HG03039 (cell line): ENCODE measurements around the gene CLGN.
"Not testable (repeated sequence)": the region's sequence is repeated elsewhere in the genome, so short reads cannot be mapped to it uniquely, and the experiment has no call there.

ENCODE experiments used
- ATAC-seq: cut with Tn5 transposase; IDR thresholded peaks from one replicate; pipeline ENCODE4 v1.9.1; 2021; ENCODE audit warnings: mild to moderate bottlenecking, moderate library complexity; ENCODE audit not compliant: unreplicated experiment

The CLGN gene

GRCh38 chr4:140427106-140427918 lies at the start of gene CLGN:
Gene CLGN, minus strand, starts transcription at chr4:140427648. Its CDS starts 14,570 bp downstream, at chr4:140413078.
- peak; percentile 92 for ATAC-seq

DNA sequence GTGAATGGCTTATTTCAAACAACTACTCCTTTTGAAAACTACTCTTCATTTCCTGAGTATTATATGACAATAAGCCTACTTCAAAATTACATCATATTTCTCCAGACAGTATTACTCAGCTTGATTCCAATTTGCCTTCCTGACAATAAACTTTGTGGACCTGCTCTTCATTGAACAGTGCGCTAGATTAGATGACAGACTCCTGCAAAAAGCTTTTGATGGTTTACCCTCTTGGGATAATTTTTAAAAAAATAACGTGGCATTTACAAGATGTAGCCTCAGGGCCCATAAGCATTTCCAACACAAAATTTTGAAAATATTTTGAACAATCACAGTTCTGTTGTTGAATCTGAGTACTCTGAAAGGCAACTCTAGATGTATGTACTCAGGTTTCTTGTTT lies 44.7 kb upstream of the CLGN start:
- no peak for ATAC-seq

DNA sequence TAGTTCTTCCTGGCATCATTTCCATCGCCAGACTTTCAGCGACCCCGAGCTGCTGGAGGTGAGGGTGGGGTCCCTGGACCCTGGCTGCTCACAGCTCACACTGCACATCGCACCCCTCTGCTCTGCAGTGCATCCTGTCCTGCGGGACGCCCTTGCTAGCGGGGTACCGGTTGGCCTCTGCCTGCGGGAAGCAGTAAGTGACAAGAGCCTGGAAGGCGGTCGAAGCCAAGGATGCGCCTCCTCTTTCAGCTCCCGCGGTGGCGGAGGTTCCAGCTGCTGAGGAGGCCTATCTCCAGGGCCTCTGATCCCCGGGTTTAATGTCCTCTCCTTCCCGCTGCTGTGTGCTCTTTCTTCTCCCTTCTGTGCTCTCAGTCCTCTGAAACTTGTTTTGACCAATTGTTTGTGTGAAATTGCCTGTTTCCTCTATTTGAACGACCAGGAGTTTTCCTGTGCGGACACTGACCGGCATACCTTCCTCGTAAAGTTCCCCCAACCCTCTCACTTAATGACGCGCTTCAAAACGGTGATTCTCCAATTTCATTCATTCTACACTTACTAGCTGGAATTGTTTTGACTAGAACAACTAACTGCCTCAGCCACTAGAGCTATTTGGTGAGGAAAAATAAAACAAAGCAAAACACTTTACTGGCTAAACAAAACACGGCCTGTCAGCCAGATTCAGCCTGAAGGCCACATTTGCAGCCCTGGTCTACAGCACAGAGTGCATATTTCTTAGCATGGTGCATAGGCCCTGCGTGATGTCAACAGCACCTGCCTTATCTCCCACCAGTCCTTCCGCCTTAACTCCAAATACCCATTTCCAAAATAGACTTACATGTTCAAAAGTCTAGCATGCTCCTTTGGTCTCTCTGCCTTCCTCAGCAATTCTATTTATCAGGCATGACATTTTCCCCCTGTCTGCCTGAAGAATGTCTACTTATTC lies 42.6 kb upstream of the CLGN start:
- no peak for ATAC-seq

GRCh38 chr4:140466146-140466545 lies 38.7 kb upstream of the CLGN start:
- no peak for ATAC-seq

GRCh38 chr4:140463614-140464013 lies 36.2 kb upstream of the CLGN start:
- no peak for ATAC-seq

DNA sequence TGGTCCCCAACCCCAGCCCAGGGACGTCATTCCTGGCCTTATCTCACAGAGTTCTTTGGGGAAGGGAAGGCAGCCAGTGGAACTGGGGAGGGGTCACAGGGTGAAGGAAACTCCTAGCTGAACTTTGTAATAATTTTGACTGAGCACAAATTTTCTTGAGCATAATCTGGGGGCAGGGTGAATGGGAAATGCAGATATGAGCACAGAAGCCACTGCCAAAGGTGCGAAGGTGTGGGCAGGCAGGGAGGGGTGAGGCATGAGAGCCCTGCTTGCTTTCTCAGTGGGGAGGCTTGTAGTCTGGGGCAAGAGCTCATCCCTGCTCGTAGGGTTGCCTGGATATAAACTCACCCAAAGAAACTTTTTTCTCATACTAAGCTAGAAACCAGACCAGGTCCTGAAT lies 35.7 kb upstream of the CLGN start:
- ATAC-seq = no peak

GRCh38 chr4:140450352-140450751 lies 22.9 kb upstream of the CLGN start:
- no peak for ATAC-seq

DNA sequence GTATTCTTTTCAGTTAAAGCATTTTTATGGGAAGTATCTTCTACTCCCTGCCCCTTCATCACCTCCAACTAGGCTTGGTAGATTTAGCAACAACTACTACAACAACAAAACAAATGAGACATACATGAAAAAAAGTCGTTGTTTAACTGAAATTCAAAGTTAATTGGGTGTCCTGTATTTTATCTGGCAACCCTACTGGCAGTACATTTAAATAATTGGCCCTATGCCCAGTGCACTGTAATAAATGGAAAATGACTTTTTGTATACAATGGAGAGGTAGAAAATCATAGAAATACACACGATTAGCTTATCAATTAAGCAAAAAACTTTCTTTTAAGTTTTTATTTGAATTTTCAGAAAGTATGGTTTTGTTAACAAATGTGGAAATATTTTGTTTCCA lies 21.4 kb upstream of the CLGN start:
- no peak for ATAC-seq

- ATAC-seq = no peak
Observed at GRCh38 chr4:140448162-140448561, 20.7 kb upstream of the CLGN start.

GRCh38 chr4:140444347-140444746 lies 16.9 kb upstream of the CLGN start:
- ATAC-seq = not testable (repeated sequence)

DNA sequence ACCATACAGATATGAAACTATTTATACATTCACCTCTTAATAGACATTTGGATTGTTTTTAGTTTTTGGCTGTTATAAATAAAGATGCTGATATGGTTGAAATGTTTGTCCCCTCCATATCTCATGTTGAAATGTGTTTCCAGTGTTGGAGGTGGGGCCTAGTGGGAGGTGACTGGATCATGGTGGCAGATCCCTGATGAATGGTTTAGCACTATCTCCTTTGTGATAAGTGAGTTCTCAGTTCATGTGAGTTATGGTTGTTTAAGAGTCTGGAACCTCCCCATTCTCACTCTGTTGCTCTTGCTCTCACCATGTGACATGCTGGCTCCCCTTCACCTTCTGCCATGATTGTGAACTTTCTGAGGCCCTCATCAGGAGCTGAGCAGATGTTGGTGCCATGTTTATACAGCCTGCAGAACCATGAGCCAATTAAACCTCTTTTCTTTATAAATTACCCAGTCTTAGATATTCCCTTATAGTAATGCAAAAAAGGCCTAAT lies 12.2 kb upstream of the CLGN start:
- no peak for ATAC-seq

DNA sequence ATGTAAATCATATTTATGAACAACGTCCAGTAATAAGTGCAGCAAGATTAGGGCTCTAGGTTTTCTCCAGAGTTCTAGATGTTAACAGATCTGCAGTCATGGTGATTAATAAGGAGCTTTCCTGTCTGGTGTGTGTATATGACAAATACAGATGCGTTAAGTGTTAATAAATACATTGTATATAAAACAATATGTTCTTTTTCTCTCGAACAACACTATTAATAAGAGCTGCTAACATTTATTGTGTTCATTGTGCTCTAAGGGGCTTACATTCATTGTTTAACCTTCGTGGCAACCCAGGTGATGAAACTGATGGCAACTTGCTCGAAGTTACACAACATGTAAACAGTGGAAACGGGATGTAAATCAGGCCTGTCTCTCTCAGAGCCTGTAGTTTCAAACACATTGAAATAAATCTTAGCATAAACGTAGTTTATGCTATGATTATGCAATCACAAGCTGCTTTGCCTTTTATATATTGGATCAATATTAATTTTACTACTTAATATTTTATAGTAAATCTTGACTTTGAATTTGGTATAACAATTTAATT lies 547 bp upstream of the CLGN start:
- ATAC-seq = no peak

DNA sequence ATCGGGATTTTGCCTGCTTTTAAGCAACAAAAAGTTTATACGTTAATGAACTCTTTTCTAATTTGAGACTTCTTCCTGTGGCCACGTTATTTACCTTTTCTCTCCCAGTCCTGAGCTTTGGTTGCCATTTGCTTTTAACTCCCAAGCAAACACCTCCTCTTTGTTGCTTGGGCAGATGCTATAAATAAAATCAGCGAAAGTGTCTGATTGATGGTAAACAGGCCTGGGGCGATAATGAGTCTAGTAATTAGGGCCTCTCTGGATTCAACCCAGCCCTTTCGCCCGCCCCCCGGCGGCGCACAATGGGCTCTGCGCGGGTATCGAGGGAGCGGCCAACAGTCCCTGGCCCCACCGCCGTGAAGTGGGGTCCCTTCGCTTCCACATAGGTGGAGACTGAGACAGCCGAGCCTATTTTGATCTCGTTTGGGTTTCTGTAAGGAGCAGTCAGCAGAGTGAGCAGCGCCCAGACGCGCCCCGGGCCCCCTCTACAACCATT lies 790 bp downstream of the CLGN start:
- ATAC-seq = peak; percentile 18

DNA sequence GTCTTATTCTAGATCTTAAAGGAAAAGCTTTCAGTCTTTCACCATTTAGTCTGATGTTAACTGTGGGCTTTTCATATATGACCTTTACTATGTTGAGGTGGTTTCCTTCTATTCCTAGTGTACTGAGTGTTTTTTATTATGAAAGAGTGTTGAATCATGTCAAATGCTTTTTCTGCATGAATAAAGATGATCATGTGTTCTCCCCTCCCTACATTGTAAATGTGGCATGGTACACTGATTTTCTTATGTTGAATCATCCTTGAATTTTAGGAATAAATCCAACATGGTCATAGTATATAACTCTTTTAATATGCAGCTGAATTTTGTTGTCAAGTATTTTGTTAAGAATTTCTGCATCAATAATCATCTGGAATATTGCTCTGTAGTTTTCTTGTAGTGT lies 4.3 kb downstream of the CLGN start:
- no peak for ATAC-seq

GRCh38 chr4:140413130-140413969 lies 14.1 kb downstream of the CLGN start:
- not testable (repeated sequence) for ATAC-seq

- no peak for ATAC-seq
Observed at GRCh38 chr4:140408974-140409373, 18.5 kb downstream of the CLGN start.

- no peak for ATAC-seq
Observed at GRCh38 chr4:140406292-140406691, 21.2 kb downstream of the CLGN start.

DNA sequence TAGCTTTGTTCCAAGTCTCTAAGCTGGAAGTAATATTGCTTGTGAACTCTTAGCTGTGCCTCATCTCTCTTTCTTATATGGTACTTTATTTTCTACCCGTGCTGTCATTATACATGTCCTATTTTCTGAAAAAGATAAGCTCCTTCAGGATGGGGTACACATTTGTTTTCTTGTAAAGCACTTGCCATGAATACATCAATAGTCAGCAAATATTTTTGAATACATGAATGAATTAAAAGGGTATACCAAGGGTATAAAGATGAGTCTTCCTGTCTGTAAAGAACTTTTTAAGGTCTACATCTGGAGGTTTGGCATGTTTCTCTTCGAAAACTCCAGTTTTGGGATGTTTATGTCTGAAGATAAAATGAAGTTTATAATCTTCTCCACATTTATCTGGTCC lies 27.3 kb downstream of the CLGN start:
- ATAC-seq = no peak

DNA sequence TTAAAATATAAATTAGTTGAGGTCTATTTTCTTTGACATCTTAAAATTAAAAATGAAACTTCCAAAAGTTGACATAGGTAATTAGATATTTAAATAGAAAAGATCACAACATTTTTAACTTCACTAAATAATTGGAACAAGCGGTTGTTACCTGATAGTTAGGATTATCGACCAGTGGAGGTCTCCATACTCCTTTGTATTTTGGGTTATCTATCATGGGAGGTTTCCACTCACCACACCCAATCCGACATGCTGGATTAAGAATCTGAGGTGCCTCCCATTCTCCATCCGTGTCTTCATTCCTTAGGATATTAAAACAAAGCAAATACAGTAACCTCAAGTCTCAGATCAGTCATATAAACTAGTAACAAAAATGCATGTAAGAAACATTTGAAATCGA lies 31.8 kb downstream of the CLGN start:
- no peak for ATAC-seq

DNA sequence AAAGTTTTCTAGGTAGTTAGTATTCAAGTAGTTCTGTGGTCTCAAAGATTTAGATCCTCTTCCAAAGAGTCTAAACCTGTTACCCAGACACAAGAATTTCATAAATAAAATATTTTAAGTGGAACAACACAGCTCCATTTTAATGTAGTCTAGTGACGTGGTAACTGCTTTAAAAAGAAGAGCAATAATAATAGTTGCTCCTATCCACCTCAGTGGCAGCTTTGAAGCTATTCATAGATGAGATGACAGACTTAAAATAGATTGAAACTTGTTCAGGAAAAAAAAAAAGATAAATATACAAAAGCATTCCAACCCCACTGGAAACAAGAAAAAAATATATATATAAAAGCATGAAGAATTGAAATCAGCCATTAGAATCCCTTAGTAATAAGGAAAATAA lies 39.4 kb downstream of the CLGN start:
- no peak for ATAC-seq
